GM19397 (cell line): Measurements from ENCODE around the gene GPR146.

ENCODE experiments used
- ATAC-seq: cut with Tn5 transposase; IDR thresholded peaks from one replicate; pipeline ENCODE4 v1.9.1; 2021; ENCODE audit warnings: mild to moderate bottlenecking, moderate library complexity; ENCODE audit not compliant: unreplicated experiment

The GPR146 gene

DNA sequence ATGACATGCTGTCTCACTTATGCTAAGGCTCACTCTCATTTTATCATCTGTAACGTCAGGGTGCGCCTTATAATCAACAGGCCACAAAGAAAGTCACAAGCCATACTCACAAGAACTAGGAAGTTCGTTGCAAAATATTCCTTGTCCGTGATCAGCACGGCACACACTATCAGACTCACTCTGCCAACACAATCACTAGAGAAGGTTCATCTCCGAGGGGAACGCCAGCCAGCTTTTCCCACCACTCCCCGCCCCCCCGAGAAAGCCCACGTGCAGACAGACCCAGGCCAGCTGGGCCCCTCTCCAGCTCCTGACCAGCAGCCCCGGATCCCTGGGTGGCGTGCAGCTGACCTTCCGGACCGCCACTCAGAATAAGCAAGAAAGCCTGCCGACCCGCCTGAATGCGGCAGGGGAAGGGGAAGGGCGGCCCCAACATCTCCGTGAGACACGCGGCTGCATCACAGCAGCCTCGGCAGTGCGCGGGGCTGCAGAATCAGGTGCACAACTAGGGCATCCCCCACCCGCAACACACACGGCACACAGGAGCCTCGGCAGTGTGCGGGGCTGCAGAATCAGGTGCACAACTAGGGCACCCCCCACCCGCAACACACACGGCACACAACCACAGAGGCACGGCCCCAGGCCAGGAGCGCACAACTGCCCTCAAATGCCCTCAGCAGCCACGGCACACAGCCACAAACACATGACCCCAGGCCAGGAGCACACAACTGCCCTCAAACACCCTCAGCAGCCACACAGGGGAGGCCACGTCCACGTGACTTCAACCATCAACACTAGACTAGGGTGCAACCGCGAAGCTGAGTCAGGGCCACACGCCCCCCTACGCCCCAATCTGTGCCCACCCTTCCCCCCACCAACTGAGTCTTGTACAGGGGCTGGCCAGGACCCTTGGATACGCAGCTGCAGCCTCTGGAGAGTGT lies 2.5 kb upstream of the GPR146 start:
- ATAC-seq, result no peak

DNA sequence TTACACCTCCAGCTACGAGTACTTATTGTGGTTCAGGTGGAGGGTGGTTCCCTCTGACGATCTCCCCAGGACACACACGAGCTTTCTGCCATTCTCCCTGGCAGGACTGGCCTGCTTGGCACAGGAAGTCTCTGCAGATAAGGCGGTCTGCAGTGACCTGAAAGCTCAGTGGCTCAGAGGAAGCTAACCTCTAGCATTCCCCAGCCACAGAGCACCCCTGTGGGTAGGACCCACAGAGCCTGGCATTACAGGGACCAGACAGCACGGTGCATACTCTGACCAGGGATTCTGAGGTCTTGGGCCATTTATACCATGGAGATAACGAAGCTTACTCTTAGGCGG lies 1.9 kb upstream of the GPR146 start:
- ATAC-seq, result no peak

DNA sequence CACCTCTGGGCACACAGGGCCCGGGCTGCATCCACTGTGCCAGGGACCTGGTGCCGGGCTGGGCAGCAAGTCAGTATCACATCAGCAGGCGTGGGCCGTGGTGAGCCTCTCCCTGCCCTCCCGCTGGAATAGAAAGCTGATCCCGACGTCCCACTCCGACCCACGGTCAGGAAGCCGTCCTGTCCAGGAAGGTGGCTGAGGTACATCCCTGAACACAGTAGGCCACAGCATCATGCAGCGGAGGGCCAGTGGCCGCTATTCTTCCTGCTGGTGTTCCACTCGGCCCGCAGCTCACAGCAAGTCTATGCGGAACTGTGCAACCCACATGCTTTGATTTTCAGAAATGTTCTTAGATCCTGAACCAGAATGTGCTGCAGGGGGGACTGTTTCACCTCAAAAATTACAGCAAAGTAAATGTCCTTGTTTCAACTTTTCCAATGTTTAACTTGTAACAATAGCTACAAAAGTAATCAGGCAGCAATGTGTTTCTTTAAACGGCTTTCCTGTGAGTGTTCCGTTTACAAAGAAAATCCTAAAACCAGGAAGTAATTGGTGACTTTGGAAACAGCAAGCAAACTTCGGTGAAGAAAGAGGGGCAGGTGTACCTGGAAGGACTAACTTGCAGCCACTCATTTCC lies 676 bp upstream of the GPR146 start:
- no peak for ATAC-seq

DNA sequence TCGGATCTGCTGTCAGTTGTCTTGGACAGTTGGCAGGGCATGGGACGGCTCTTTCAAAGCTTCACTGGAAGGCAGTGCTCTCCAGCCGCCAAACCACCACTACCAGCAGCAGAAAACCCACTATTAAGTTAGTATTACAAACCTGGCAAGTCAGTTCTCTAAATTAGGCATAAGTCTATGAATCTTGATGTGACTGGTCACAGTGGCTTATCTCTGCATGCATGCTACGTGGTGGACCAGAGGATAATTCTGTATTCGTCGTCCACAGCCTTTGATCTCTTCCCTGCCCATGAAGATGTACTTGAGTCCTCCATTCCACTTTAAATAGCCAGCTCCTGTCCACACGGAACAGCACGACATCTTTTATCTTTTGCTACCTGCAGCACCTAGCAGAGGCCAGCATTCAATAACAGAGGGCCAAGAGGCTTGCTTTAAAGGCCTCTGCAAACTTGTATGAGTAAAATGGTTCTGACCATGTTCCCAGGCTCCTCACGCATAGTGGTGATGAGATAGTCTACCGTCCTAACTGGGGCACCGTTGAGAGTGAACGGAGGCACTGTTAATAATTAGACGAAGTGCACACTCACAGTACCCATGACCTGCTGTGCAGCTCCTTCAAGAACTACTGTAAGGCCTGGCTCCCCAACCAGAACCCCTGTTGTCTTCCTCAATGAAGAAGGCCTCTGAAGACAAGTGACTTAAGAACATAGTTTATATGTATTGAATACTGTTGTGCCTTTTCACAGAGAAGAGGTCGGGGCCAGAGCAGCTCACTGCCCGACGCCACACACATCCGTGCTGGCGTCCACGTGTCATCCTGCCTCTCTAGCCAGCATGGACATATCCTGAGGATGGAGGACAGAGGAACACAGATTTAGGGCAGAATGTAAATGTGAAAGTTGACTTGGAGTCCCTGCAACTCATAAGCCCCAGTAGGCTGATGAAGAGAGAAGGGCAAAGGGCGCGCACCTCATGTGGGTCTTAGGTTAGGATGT lies 1.0 kb downstream of the GPR146 start:
- ATAC-seq, result no peak

DNA sequence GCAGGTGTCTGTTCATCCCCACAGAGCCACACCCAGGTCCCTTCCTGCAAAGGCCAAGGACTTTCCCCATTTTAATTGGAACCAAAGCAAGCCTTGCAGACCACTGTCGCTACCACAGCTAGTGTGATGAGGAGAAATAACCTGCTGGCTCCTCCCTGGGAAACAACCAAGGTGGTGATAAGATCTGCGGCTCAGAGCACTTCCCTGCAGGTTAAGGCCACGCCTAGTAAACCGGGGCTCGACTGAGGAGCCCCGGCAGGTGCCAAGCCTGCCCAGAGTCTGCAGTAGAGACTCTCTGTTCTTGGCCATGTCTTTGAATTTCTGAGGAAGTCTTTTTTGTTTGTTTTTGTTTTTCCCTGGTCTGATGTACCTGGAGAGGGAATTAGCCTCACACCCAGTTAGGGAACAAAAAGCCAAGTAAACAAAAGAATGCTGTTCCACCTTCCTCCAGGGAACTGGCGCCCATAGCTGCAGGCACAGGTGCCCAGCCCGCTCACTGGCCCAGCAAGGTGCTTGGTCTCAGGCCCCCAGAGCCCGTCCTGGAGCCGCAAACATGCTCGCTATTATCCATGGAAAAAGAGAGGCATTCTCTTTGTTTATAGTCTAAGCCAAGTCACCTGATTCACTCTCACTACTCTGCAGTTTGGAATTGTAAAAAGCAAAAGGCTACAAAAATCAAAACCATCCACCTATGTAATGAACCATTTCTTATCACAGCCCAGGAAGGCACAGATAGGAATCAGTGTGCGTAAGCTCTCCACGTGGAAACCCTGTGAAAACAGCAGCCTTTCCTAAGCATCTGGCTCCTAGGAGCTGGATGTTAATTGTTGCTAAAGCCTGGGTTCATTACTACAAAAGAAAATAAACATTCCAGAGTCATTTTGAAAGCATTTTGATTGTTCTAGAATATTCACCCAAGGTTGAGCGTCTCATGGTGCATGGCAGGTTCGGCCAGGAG lies 2.7 kb downstream of the GPR146 start:
- ATAC-seq, result no peak

DNA sequence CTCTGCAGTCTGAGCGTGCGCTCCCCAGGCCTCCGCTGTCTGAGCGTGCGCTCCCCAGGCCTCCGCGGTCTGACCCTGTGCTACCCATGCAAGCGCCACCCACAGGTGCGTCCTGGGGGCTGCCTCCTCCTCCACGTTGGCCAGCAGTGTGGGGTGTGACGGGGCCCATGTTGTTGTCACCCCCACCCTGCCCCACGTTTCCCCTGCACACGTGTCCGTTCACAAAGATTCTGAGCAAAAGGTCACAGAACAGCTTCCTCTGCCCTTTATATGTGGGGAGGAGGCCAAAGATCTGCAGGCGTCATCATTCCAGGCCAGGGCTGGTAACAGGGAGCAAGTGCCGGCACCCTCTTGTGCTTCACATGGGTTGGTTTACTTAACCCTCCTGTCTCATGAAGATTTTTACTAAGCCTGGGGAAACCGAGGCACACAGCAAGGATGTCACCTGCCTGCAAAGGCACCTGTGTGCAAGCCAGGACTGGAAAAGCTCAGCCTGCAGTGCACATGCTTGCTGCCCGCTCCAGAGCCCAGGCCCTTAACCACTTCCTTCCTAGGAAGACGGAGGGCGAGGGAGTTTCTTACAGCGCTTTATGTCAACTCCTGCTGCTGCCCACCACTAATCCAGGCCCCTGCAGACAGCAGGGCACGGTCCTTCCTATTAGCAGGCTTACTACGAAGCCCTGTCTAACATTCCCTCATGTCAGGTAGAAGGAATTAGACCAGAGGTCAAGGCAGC lies 4.8 kb downstream of the GPR146 start:
- no peak for ATAC-seq

DNA sequence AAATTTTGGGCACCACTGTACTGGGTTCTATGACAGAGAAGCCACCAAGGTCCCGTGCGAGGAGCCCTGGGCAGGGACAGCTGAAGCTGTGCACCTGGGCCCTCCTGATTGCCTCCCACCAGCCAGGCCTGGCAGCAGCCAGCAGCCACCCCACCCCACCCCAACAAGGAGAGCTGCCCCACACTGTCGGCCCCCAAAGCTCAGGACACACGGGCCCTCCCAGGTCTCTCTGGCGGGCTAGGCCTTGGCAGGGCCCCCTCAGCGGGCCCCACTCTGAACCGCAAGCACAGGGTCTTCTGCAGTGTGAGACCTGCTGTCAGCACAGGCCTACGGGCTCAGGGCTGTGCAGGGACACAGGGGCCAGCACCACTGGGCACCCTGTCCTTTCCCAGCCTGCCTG lies 5.5 kb downstream of the GPR146 start:
- no peak for ATAC-seq

DNA sequence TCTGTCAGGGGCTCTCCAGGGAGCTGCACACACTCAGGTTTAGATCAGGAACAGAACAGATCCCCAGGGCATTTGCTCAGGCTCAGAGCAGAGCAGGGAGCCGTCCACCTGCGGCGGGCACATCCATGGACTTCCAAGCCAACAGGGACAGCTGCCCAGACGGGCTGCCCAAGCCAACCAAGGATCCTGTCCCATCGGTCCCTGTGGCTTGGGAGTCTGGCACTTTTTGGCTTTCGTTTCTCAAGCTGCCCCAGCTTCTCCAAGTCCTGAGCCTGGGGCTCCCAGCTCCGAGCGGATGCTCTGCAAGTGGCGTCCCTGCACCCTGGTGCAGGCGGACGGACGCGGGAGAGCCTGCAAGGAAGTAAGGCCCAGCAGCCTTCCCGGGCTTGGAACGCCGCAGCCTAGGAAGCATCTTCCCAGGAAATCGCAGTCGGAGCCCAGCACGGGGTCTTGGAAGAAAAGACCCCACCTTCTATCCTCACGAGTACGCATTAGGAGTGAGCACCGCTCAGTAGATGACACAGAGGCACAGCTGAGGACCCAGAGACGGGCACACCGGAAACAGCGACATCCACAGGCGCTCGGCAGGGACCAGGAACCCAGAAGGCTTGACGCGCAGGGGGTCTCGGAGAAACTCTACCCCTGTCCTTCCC lies 6.0 kb downstream of the GPR146 start:
- no peak for ATAC-seq

DNA sequence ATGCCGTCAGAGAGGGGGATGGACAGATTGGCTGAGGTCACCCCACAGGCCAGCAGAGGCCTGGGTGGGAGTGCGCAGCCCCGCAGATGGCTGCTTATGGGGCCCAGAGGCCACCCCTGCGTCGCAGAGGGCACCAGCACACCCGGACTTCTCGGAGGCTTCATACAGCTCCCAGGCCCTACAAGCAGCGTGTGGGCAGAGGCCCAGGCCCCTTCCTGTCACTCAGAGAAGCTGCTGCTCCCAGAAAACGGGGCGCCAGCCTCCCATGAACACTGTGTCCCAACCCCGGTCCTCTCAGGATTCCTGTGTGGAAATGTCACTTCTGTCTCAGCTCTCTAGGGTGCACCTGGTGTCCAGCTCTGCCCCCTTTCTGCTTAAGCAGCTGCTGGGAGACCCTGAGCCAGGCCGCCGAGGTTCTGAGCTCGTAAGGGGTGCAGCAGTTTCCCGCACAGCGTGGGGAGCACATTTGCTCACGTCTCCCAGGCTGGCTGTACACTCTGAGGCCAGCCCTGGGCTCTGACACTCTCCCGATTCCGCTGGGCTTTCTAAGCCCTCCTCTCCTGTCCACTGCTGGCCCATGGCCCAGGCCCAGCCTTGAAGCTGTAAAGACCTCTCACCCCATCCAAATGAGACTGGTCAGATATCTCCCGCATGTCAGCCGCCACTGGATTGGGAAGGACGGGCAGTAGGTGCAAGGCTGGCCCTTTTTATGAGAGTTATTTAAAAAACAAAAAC lies 6.8 kb downstream of the GPR146 start:
- no peak for ATAC-seq

DNA sequence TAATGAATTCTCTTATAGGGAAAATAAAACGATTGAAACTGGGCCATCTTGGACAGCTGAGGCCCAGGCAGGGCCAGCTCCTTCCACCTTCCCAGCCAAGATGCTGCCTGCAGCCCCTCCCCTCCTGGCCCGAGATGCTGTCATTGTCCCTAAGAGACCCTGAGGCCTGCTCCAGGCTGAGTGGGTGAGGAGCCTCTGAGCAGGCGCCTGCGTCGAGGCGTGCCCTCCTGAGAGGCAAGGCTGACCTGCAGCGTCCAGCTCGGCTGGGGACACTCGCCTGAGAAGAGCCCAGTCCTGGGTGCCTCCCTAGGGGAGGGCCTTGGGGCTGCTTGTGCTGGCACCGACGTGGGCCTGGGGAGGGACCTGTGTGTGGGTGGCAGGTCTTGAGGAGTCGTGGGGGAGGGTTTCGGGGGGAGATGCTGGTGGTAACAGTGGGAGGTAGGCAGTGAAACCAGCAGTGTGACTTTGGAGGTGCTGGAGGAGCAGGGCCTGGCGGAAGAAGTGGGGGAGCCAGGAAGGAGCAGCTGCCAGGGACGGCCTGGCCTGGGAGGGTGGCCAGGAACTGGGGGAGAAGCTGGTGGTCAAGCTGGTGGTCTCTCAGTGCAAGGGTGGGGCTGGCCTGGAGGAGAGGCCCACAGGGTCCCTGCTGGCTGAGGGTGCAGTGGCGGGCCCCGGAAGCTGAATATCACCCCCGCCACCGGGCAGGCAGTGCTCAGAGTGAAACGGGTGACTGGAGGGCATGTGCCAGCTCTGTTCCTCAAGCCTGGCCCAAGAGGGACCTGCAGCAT lies 7.9 kb downstream of the GPR146 start:
- ATAC-seq, result no peak

DNA sequence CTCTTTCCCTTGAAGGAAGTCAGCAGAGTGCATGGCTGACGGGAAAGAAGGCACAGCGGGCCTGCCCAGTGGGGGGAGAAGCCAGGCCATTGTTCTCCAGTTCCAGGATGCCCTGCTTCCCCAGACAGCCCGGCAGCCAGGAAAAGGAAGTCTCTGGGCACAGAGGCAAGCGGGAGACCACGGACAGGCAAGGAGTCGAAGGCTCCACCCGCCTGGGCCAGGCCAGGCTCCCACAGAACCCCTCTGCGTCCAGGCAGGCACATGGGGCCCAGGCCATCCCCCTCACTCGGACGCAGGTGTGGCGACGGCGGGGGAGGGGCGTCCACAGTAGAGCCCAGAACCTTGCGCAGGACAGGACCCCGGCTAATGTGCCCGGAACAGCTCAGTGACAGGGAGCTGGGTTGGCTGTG lies 8.7 kb downstream of the GPR146 start:
- no peak for ATAC-seq

DNA sequence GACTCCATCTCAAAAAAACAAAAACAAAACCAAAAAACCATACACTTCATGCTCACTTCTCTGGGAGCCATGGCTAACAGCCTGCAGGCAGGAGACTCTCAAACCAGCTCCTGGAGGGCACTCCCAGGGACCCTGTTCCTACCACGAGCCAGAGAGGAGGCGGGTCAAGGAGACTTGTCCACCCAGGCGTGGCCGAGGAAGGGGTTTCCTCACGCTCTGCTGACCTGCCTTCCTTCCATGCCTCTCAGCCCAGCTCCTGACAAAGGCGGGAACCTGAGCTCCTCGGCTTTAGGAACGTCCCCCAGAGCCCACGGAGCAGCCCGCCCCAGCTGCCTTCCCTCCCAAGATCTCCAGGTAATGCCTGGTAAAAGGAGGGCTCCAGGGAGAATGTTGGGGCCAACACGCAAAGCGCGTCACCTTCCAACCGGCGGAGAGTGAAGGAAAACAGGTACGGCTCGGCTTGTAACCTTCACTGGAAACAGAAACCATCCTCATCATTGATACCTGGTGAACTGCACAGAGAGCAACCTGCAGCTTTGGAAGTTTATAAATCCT lies 9.5 kb downstream of the GPR146 start:
- no peak for ATAC-seq

DNA sequence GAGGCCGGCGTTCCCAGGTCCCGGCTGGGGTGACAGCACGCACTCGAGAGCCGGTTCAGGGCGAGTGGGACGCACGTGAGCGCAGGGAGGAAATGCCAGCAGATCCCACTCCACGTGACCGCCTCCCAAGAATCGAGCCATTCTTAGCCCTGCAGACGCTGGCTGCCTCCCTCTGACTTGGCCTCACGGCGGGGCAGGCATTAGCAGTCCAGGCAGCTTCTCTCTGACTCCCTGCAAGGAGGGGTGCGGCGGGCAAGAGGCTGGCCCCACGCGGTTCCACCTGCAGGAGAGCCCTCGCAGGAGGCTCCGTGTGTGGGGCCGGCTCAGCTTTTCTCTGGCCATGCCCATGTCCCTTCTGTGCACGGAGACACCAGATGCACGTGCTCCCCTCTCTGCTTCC lies 10.1 kb downstream of the GPR146 start:
- no peak for ATAC-seq

DNA sequence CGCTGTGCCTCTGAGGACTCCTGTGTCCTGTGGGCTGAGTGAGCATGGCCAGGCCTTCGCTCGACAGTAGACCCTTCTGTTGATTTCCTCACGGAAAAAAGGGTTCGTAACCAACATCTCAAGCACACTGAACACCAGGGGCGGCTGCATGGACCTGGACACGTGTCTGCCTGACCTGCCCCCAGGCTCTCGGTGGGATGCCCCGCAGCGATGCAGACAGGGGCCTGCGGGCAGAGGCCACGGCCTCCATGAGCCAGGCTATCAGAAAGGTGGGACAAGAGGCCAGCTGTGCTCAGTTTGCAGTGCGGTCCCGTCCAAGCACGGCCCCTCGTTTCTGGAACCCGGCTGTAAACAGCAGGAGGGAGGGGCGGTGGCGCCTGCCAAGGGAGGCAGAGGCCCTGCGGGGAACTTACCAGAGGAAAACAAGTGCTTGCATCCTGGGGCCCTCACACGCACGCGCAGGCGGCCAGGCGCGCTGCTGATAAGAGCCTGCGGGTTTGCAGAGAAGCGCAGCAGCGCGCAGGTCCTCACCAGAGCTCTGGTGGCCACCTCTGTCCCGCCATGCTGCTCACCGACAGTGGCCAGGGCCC lies 10.6 kb downstream of the GPR146 start:
- ATAC-seq, result no peak

DNA sequence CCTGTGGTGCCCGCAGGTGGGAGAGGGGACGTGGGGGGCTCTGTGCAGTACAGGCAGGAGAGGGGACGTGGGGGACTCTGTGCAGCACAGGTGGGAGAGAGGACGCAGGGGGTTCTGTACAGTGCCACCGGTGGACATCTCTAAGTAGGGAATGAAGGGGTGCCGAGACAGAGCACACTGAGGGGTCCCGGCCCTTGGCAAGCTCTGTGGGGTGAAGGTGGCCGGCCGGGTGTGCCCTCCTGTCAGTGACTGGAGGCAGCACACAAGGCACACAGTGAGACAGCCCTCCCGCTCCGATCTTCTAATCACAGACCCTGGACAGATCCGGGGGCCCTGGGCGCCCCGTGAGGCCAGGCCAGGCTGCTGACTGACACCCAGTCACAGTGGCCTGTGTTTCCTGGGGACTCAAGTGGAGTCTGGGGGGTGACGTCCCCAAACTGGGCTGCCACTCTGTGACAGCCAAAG lies 11.2 kb downstream of the GPR146 start:
- ATAC-seq, result no peak

DNA sequence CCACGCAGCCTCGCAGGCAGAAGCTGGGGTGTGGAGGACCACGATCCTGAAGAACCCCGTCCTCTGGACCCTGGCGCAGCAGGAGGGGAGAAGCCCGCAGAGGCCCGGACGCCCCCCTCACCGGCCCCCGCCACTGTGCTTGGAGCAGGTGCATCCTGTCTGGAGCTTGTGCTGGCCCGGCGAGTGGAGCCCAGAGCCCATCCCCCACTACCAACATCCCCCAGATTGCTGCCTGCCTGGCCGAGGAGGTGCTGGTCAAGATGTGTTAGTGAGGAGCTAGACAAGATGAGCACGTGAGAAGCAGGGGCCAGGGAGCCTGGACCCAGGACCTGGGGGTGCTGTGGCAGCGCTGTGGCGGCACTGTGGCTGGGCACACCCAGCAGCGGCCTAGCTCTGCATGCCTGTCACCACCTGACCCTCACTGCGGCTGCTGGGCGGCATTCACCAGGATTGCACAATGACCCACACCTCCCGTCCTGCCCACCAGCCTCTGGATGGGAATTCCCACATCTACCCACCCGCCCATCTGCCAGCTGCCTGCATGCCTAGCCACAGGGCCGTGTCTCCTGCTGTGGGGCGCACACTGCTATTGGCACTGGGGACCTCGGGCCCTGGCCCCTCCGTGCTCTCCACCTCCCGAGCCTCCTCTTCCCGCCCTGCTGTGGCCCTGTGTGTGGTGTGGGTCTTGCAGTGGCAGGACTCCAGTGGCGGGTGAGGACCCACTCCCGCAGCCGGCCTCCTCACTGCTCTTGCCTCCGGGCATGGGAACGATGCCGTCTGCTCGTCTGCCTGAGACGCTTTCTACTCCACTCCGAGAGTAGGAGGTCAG lies 11.8 kb downstream of the GPR146 start:
- no peak for ATAC-seq
